GM23248 (cell line): ENCODE measurements around the gene ZNF101. TPM values are rescaled to one million over a fixed set of nuclear protein-coding genes. Genes with fewer than 3 reads are reported as not detected.
A peak's percentile ranks its signal among the peaks of the same experiment; 100 is the strongest.

Experiments
- DNase-seq: peaks from one replicate; pipeline ENCODE4 v3.0.0-alpha.2; 2015
- H2AFZ ChIP-seq: fragments of 200-600 bp; sonication (generic); 2 replicates; pipeline ENCODE4 v1.6.1; 2016; ENCODE audit warnings: antibody characterized with exemption
- H3F3A ChIP-seq: fragments of 200-600 bp; sonication (generic); 2 replicates; pipeline ENCODE4 v1.6.1; 2016; ENCODE audit warnings: mild to moderate bottlenecking, antibody characterized with exemption, mixed run types; ENCODE audit not compliant: insufficient read depth
- H3K27ac ChIP-seq: fragments of 200-600 bp; sonication (generic); 2 replicates; pipeline ENCODE4 v1.5.1; 2016; ENCODE audit warnings: mild to moderate bottlenecking
- H3K27me3 ChIP-seq: fragments of 200-600 bp; sonication (generic); replicated peaks from 2 replicates; pipeline ENCODE4 v1.6.1; 2016; ENCODE audit warnings: mild to moderate bottlenecking; ENCODE audit not compliant: insufficient read depth
- H3K36me3 ChIP-seq: fragments of 200-600 bp; sonication (generic); 2 replicates; pipeline ENCODE4 v1.6.1; 2016; ENCODE audit warnings: low read depth, mild to moderate bottlenecking
- H3K4me1 ChIP-seq: fragments of 200-600 bp; sonication (generic); 2 replicates; pipeline ENCODE4 v1.6.1; 2016; ENCODE audit warnings: mild to moderate bottlenecking; ENCODE audit not compliant: insufficient read depth
- H3K4me2 ChIP-seq: fragments of 200-600 bp; sonication (generic); one replicate; pipeline ENCODE4 v1.6.1; 2016; ENCODE audit warnings: mild to moderate bottlenecking; ENCODE audit not compliant: unreplicated experiment
- H3K4me3 ChIP-seq: fragments of 200-600 bp; sonication (generic); 2 replicates; pipeline ENCODE4 v1.5.1; 2016; ENCODE audit warnings: mild to moderate bottlenecking
- H3K79me2 ChIP-seq: fragments of 200-600 bp; sonication (generic); 2 replicates; pipeline ENCODE4 v1.6.1; 2016; ENCODE audit warnings: mild to moderate bottlenecking; ENCODE audit not compliant: insufficient read depth
- H3K9ac ChIP-seq: fragments of 200-600 bp; sonication (generic); 2 replicates; pipeline ENCODE4 v1.6.1; 2016; ENCODE audit warnings: mild to moderate bottlenecking
- H3K9me2 ChIP-seq: fragments of 200-600 bp; sonication (generic); 2 replicates; pipeline ENCODE4 v1.6.1; 2016; ENCODE audit warnings: mixed run types, mild to moderate bottlenecking, moderate library complexity; ENCODE audit not compliant: insufficient read depth
- H3K9me3 ChIP-seq: fragments of 200-600 bp; sonication (generic); one replicate; pipeline ENCODE4 v1.6.1; 2017; ENCODE audit warnings: low read depth
- H4K20me1 ChIP-seq: fragments of 200-600 bp; sonication (generic); 2 replicates; pipeline ENCODE4 v1.6.0; 2016; ENCODE audit not compliant: insufficient read depth
- EZH2 ChIP-seq: fragments of 200-600 bp; sonication (generic); IDR thresholded peaks from 2 replicates; pipeline ENCODE4 v1.6.1; 2018; ENCODE audit warnings: antibody characterized with exemption, mild to moderate bottlenecking; ENCODE audit not compliant: insufficient read depth, poor library complexity, severe bottlenecking
- EZH2phosphoT487 ChIP-seq: fragments of 200-600 bp; sonication (generic); IDR thresholded peaks from 2 replicates; pipeline ENCODE4 v1.6.1; 2018; ENCODE audit warnings: antibody characterized with exemption, moderate library complexity, mild to moderate bottlenecking, low read depth; ENCODE audit not compliant: insufficient read depth
- WGBS, 2 experiments: methylation state at CpG; one replicate each; pipeline ENCODE4 v1.1.6; 2015 to 2017; ENCODE audit warnings: low lambda C conversion rate in 2 of 2, low coverage in 1 of 2; ENCODE audit errors: missing lambda C conversion rate in 2 of 2; 5-methylcytosine and 5-hydroxymethylcytosine counted together
- in situ Hi-C: fragments of 300-500 bp; cut with MboI; formaldehyde crosslinking; loops from 2 replicates; pipeline ENCODE4 v1.15.0; 2020
- polyA plus RNA-seq: library from polyadenylated mRNA; unstranded; fragments of >200 nt; fragmentation: Nextera tagmentation; extraction: Ambion mirVana; gene quantifications from 2 replicates; pipeline ENCODE4 v1.2.1, GENCODE V29; 2016
- total RNA-seq: library from RNA; depleted of rRNA; stranded (reverse); fragments of >200 nt; shearing (Covaris generic); gene quantifications from 2 replicates; pipeline ENCODE4 v1.2.3, GENCODE V29; 2014

ZNF101 gene
- total and polyA plus RNA-seq, 2 experiments from 2014 or later: 3.7 TPM

- Histone ChIP-seq H3K79me2 (no peaks in the 10 kb centered on the region), H3K4me1 (no peaks in the 10 kb centered on the region), H3K36me3 (no peaks in the 10 kb centered on the region), H3K9me3 (no peaks in the 10 kb centered on the region), H3K9ac (no peak overlapping the region), H3K4me3 (no peak overlapping the region), H3K27ac (no peak overlapping the region), H3K27me3 (no peaks in the 10 kb centered on the region), H3F3A (no peaks in the 10 kb centered on the region), H2AFZ (no peak overlapping the region), H3K4me2 (no peak overlapping the region), H3K9me2 (no peaks in the 10 kb centered on the region), H4K20me1 (no peaks in the 10 kb centered on the region)
- in situ Hi-C loops: no loop called here
- DNase-seq: no peak
- TF ChIP-seq EZH2phosphoT487 (no peak), EZH2 (no peak)
- WGBS, 2 experiments: 94 to 95% methylated on average over 19 of the region's 19 CpGs
These were observed 44.5 kb upstream of the ZNF101 start for GRCh38 chr19:19624032-19624570.

- no peak overlapping the region for H3K4me2 ChIP-seq
- 94 to 95% methylated on average over 44 to 47 of the region's 48 CpGs for WGBS, 2 experiments
- no peaks in the 10 kb centered on the region for H3K36me3 ChIP-seq
These were observed 41.8 kb upstream of the ZNF101 start for GRCh38 chr19:19626516-19627472.

GRCh38 chr19:19627621-19628500 lies 40.8 kb upstream of the ZNF101 start, which contains the start of gene LPAR2:
Gene LPAR2 (minus strand): TSS chr19:19628220. CDS start chr19:19627275, 945 bp downstream.
- Histone ChIP-seq H3K79me2 (no peaks in the 10 kb centered on the region), H3K9me3 (no peaks in the 10 kb centered on the region), H3K36me3 (no peaks in the 10 kb centered on the region), H3K4me3 (peak within 1 kb of the TSS; percentile 53), H4K20me1 (no peaks in the 10 kb centered on the region), H3F3A (no peaks in the 10 kb centered on the region), H3K27ac (no peak within 1 kb of the TSS), H3K9me2 (no peaks in the 10 kb centered on the region), H3K4me2 (peak within 1 kb of the TSS; percentile 45), H3K9ac (no peak within 1 kb of the TSS), H3K27me3 (no peaks in the 10 kb centered on the region), H3K4me1 (no peaks in the 10 kb centered on the region), H2AFZ (0 out of 2 replicates have a peak within 1 kb of the TSS, but pooled peaks have one; percentile 25)
- in situ Hi-C loops: no loop called here
- peak; percentile 36 for DNase-seq
- TF ChIP-seq EZH2: no peak
- no peak for TF ChIP-seq EZH2phosphoT487
- WGBS, 2 experiments: 7 to 9% methylated on average over 28 to 65 of the region's 87 CpGs

More at GRCh38 chr19:19626516-19627472, 41.8 kb upstream of the ZNF101 start:
- TF ChIP-seq EZH2phosphoT487 (no peak), EZH2 (no peak)
- no peak overlapping the region for H3K27ac ChIP-seq
- no peaks in the 10 kb centered on the region for H3F3A ChIP-seq
- H3K9ac ChIP-seq: no peak overlapping the region
- H2AFZ ChIP-seq: no peak overlapping the region
- no peaks in the 10 kb centered on the region for H3K9me3 ChIP-seq
- H3K79me2 ChIP-seq: no peaks in the 10 kb centered on the region
- H3K4me1 ChIP-seq: no peaks in the 10 kb centered on the region
- H3K27me3 ChIP-seq: no peaks in the 10 kb centered on the region
- in situ Hi-C loops: no loop called here
- no peaks in the 10 kb centered on the region for H3K9me2 ChIP-seq
- H3K4me3 ChIP-seq: no peak overlapping the region
- DNase-seq: no peak
- no peaks in the 10 kb centered on the region for H4K20me1 ChIP-seq
